Activated CD8-positive, alpha-beta T cell treated with anti-CD3 and anti-CD28 coated beads, Interleukin-2, amount 10 ng/mL, durations not matched to agents 7 days and 5 days (primary cell): Measurements from ENCODE around the gene SSH3. TPM values are rescaled to one million over a fixed set of nuclear protein-coding genes. Genes with fewer than 3 reads are reported as not detected.

Source experiments
- ATAC-seq: fragments of 150-1000 bp; cut with Tn5 transposase; one replicate; pipeline ENCODE4 v1.10.0; 2021; ENCODE audit warnings: moderate library complexity
- CTCF ChIA-PET: fragments of 350-600 bp; sonication (Branson Sonifier 250); formaldehyde crosslinking; loops from one replicate; lab custom pipeline; 2021; ENCODE audit warnings: antibody characterized with exemption; lab: Charles Lee
- POLR2A ChIA-PET: fragments of 350-600 bp; sonication (Branson Sonifier 250); formaldehyde crosslinking; loops from one replicate; lab custom pipeline; 2021; ENCODE audit warnings: antibody characterized with exemption; lab: Charles Lee
- DNase-seq: peaks from one replicate; pipeline ENCODE4 v3.0.0-alpha.2; 2020
- H3K27ac Mint-ChIP-seq: one replicate; pipeline ENCODE4 v1.8.0; 2021; ENCODE audit warnings: mild to moderate bottlenecking, mixed read lengths
- H3K27me3 Mint-ChIP-seq: one replicate; pipeline ENCODE4 v1.8.0; 2021; ENCODE audit warnings: low read depth, mixed read lengths
- H3K36me3 Mint-ChIP-seq: one replicate; pipeline ENCODE4 v1.8.0; 2021; ENCODE audit warnings: low read depth, mixed read lengths
- H3K4me1 Mint-ChIP-seq: one replicate; pipeline ENCODE4 v1.8.0; 2021; ENCODE audit warnings: low read depth, mixed read lengths
- H3K4me3 Mint-ChIP-seq: one replicate; pipeline ENCODE4 v1.8.0; 2021; ENCODE audit warnings: mild to moderate bottlenecking, mixed read lengths
- H3K9me3 Mint-ChIP-seq: one replicate; pipeline ENCODE4 v1.8.0; 2022; ENCODE audit warnings: mixed read lengths; ENCODE audit not compliant: insufficient read depth
- total RNA-seq, 2 experiments: library from RNA; stranded (reverse); gene quantifications; one replicate each; pipeline ENCODE4 v1.2.3, GENCODE V29; 2021

SSH3 gene
- total RNA-seq, 2 experiments from 2014 or later = 12.0 to 13.0 TPM

GRCh38 chr11:67274768-67275605, 28.3 kb upstream of the SSH3 start:
- no peaks in the 10 kb centered on the region for H3K9me3 Mint-ChIP-seq
- no peak for ATAC-seq

GRCh38 chr11:67275606-67276409, 27.5 kb upstream of the SSH3 start:
- H3K36me3 Mint-ChIP-seq = peaks cover 91% of the 10 kb centered on the region
- POLR2A ChIA-PET = interaction anchor here (0.7 to 5.3 kb wide), 3 partner anchors 8 to 25 kb away, joined by 3 to 94 read pairs (median 50); partner anchors contain the start of genes ANKRD13D and GRK2
- peak overlapping the region; percentile 81 for H3K4me3 Mint-ChIP-seq
- H3K27me3 Mint-ChIP-seq = no peaks in the 10 kb centered on the region
- no peaks in the 10 kb centered on the region for H3K9me3 Mint-ChIP-seq
- DNase-seq (peak; percentile 44), ATAC-seq (no peak)
- peak overlapping the region; percentile 99 for H3K27ac Mint-ChIP-seq
- peaks cover 91% of the 10 kb centered on the region for H3K4me1 Mint-ChIP-seq
- CTCF ChIA-PET = interaction anchor here (0.6 to 3.2 kb wide), 5 partner anchors 8 to 75 kb away, joined by 3 to 36 read pairs (median 9); partner anchors contain the start of gene ANKRD13D

More at GRCh38 chr11:67274768-67275605, 28.3 kb upstream of the SSH3 start:
- Mint-ChIP-seq H3K27me3 (no peaks in the 10 kb centered on the region), H3K27ac (peak overlapping the region; percentile 99), H3K4me3 (peak overlapping the region; percentile 98), H3K36me3 (peaks cover 91% of the 10 kb centered on the region), H3K4me1 (peaks cover 96% of the 10 kb centered on the region)
- ChIA-PET CTCF (interaction anchor here (1.9 to 3.2 kb wide), 2 partner anchors 12 to 13 kb away, joined by 9 to 36 read pairs; partner anchors contain the start of gene ANKRD13D), POLR2A (interaction anchor here (1.0 to 4.1 kb wide), 2 partner anchors 9 to 11 kb away, joined by 5 to 18 read pairs; no protein-coding TSS in a partner anchor)
- no peak for DNase-seq

- H3K9me3 Mint-ChIP-seq = no peaks in the 10 kb centered on the region
- peak overlapping the region; percentile 99 for H3K27ac Mint-ChIP-seq
- peak; percentile 34 for ATAC-seq
- H3K4me1 Mint-ChIP-seq = peaks cover 81% of the 10 kb centered on the region
- H3K4me3 Mint-ChIP-seq = peak overlapping the region; percentile 81
- H3K36me3 Mint-ChIP-seq = peaks cover 88% of the 10 kb centered on the region
- ChIA-PET POLR2A (interaction anchor here (0.9 to 5.3 kb wide), 10 partner anchors 9 to 127 kb away, joined by 3 to 94 read pairs (median 6); partner anchors contain the start of genes ANKRD13D, GRK2, POLD4 and SSH3), CTCF (interaction anchor here (0.9 to 3.2 kb wide), 13 partner anchors 9 to 105 kb away, joined by 3 to 36 read pairs (median 6); partner anchors contain the start of genes ANKRD13D and POLD4)
- no peaks in the 10 kb centered on the region for H3K27me3 Mint-ChIP-seq
- DNase-seq = peak; percentile 66
Observed at GRCh38 chr11:67276781-67277230, 26.5 kb upstream of the SSH3 start.

GRCh38 chr11:67277231-67277961, 25.9 kb upstream of the SSH3 start:
- Mint-ChIP-seq H3K27ac (peak overlapping the region; percentile 99), H3K36me3 (peaks cover 87% of the 10 kb centered on the region), H3K4me1 (peaks cover 77% of the 10 kb centered on the region), H3K9me3 (no peaks in the 10 kb centered on the region), H3K4me3 (peak overlapping the region; percentile 81), H3K27me3 (no peaks in the 10 kb centered on the region)
- DNase-seq = peak; percentile 95
- ChIA-PET CTCF (interaction anchor here (0.9 to 3.2 kb wide), 13 partner anchors 10 to 105 kb away, joined by 3 to 36 read pairs (median 6); partner anchors contain the start of genes ANKRD13D and POLD4), POLR2A (interaction anchor here (0.9 to 5.3 kb wide), 11 partner anchors 9 to 141 kb away, joined by 3 to 94 read pairs (median 5); partner anchors contain the start of genes ANKRD13D, GRK2, POLD4 and SSH3)
- ATAC-seq = peak; percentile 91

- ATAC-seq (no peak), DNase-seq (no peak)
- peaks cover 75% of the 10 kb centered on the region for H3K4me1 Mint-ChIP-seq
- H3K9me3 Mint-ChIP-seq = no peaks in the 10 kb centered on the region
- CTCF ChIA-PET = interaction anchor here (0.6 to 3.2 kb wide), 14 partner anchors 10 to 104 kb away, joined by 3 to 36 read pairs (median 6); partner anchors contain the start of genes ANKRD13D and POLD4
- H3K27ac Mint-ChIP-seq = peak overlapping the region; percentile 99
- peak overlapping the region; percentile 81 for H3K4me3 Mint-ChIP-seq
- H3K36me3 Mint-ChIP-seq = peaks cover 86% of the 10 kb centered on the region
- POLR2A ChIA-PET = interaction anchor here (0.8 to 5.3 kb wide), 10 partner anchors 10 to 75 kb away, joined by 3 to 94 read pairs (median 6); partner anchors contain the start of genes ANKRD13D, GRK2, POLD4 and SSH3
- no peaks in the 10 kb centered on the region for H3K27me3 Mint-ChIP-seq
Observed at GRCh38 chr11:67278135-67278938, 25.0 kb upstream of the SSH3 start.

- no peaks in the 10 kb centered on the region for H3K27me3 Mint-ChIP-seq
Observed at GRCh38 chr11:67278939-67279588, 24.3 kb upstream of the SSH3 start.

GRCh38 chr11:67279589-67280340, 23.6 kb upstream of the SSH3 start:
- H3K36me3 Mint-ChIP-seq = peaks cover 88% of the 10 kb centered on the region

More at GRCh38 chr11:67278939-67279588, 24.3 kb upstream of the SSH3 start:
- H3K36me3 Mint-ChIP-seq = peaks cover 91% of the 10 kb centered on the region
- ChIA-PET CTCF (interaction anchor here (0.6 to 1.9 kb wide), 5 partner anchors 8 to 39 kb away, joined by 3 to 9 read pairs (median 3); partner anchors contain the start of gene ANKRD13D), POLR2A (interaction anchor here (0.6 to 5.3 kb wide), 7 partner anchors 9 to 398 kb away, joined by 3 to 94 read pairs (median 4); partner anchors contain the start of genes ANKRD13D and SSH3)
- no peaks in the 10 kb centered on the region for H3K9me3 Mint-ChIP-seq
- H3K4me1 Mint-ChIP-seq = peaks cover 75% of the 10 kb centered on the region
- peak overlapping the region; percentile 99 for H3K27ac Mint-ChIP-seq
- peak overlapping the region; percentile 81 for H3K4me3 Mint-ChIP-seq
- ATAC-seq (no peak), DNase-seq (no peak)

GRCh38 chr11:67280341-67280787, 23.0 kb upstream of the SSH3 start:
- CTCF ChIA-PET = interaction anchor here (1.3 to 1.7 kb wide), 2 partner anchors 8 to 17 kb away, joined by 3 to 9 read pairs; partner anchors contain the start of gene ANKRD13D
- no peak overlapping the region for H3K4me3 Mint-ChIP-seq
- DNase-seq = no peak
- no peaks in the 10 kb centered on the region for H3K27me3 Mint-ChIP-seq
- POLR2A ChIA-PET = interaction anchor here (1.7 to 5.3 kb wide), 3 partner anchors 8 to 13 kb away, joined by 6 to 94 read pairs (median 11); partner anchors contain the start of gene ANKRD13D
- peak overlapping the region; percentile 99 for H3K27ac Mint-ChIP-seq
- peaks cover 89% of the 10 kb centered on the region for H3K36me3 Mint-ChIP-seq
- peaks cover 75% of the 10 kb centered on the region for H3K4me1 Mint-ChIP-seq
- no peak for ATAC-seq
- no peaks in the 10 kb centered on the region for H3K9me3 Mint-ChIP-seq

More at GRCh38 chr11:67279589-67280340, 23.6 kb upstream of the SSH3 start:
- CTCF ChIA-PET = interaction anchor here (0.8 to 1.7 kb wide), 4 partner anchors 9 to 16 kb away, joined by 3 to 9 read pairs (median 3); partner anchors contain the start of gene ANKRD13D
- H3K4me1 Mint-ChIP-seq = peaks cover 74% of the 10 kb centered on the region
- H3K9me3 Mint-ChIP-seq = no peaks in the 10 kb centered on the region
- no peak for ATAC-seq
- POLR2A ChIA-PET = interaction anchor here (0.6 to 5.3 kb wide), 6 partner anchors 9 to 397 kb away, joined by 3 to 94 read pairs (median 5); partner anchors contain the start of genes ANKRD13D and SSH3
- DNase-seq = no peak
- H3K27ac Mint-ChIP-seq = peak overlapping the region; percentile 99
- H3K27me3 Mint-ChIP-seq = no peaks in the 10 kb centered on the region
- no peak overlapping the region for H3K4me3 Mint-ChIP-seq
